Activated CD8-positive, alpha-beta memory T cell treated with anti-CD3 and anti-CD28 coated beads for 1 hour (primary cell): ENCODE data around the gene LINGO3.
A peak's percentile ranks its signal among the peaks of the same experiment; 100 is the strongest.
"Not testable (repeated sequence)": the region's sequence is repeated elsewhere in the genome, so short reads cannot be mapped to it uniquely, and the experiment has no call there.

ENCODE experiments used
- DNase-seq, 2 donors: peaks; one replicate each; pipeline ENCODE4 v3.0.0-alpha.2; 2020; ENCODE audit warnings: low read depth in 1 of 2; ENCODE audit errors: extremely low read depth in 1 of 2

The LINGO3 gene

GRCh38 chr19:2282062-2282861 lies 25.7 kb downstream of the LINGO3 start, which contains the start of gene PEAK3:
Gene PEAK3 (minus strand): TSS chr19:2282175. CDS start chr19:2280931, 1,244 bp downstream.
- no peak for DNase-seq

- DNase-seq = not testable (repeated sequence)
Observed at GRCh38 chr19:2281265-2282061, 26.5 kb downstream of the LINGO3 start.

- no peak for DNase-seq
Observed at GRCh38 chr19:2280633-2281264, 27.2 kb downstream of the LINGO3 start.

GRCh38 chr19:2278459-2279158 lies 29.3 kb downstream of the LINGO3 start:
- no peak for DNase-seq

GRCh38 chr19:2277138-2277537 lies 30.8 kb downstream of the LINGO3 start:
- no peak for DNase-seq

GRCh38 chr19:2276429-2276986 lies 31.4 kb downstream of the LINGO3 start:
- DNase-seq = no peak

GRCh38 chr19:2275588-2276428 lies 32.1 kb downstream of the LINGO3 start:
- DNase-seq = no peak

GRCh38 chr19:2274931-2275535 lies 32.9 kb downstream of the LINGO3 start:
- DNase-seq = no peak

GRCh38 chr19:2274185-2274711 lies 33.7 kb downstream of the LINGO3 start:
- DNase-seq = no peak

- DNase-seq = peak in 1 of 2 donors; percentile 65
Observed at GRCh38 chr19:2273356-2274184, 34.4 kb downstream of the LINGO3 start.

GRCh38 chr19:2271234-2272103 lies 36.5 kb downstream of the LINGO3 start:
- DNase-seq = no peak

- DNase-seq = peak; percentile 36 to 55
Observed at GRCh38 chr19:2270423-2271233, 37.3 kb downstream of the LINGO3 start.

GRCh38 chr19:2270157-2270422 lies 37.9 kb downstream of the LINGO3 start:
- DNase-seq = no peak

GRCh38 chr19:2269244-2270156 lies 38.5 kb downstream of the LINGO3 start:
- DNase-seq = peak; percentile 97 to 98

- DNase-seq = no peak
Observed at GRCh38 chr19:2268861-2269243, 39.1 kb downstream of the LINGO3 start.

GRCh38 chr19:2268480-2268830 lies 39.5 kb downstream of the LINGO3 start:
- DNase-seq = no peak
